GM19328 (cell line): ENCODE measurements around the gene DCXR.

ENCODE experiments used
- ATAC-seq: cut with Tn5 transposase; IDR thresholded peaks from one replicate; pipeline ENCODE4 v1.9.1; 2021; ENCODE audit warnings: mild to moderate bottlenecking, moderate library complexity; ENCODE audit not compliant: unreplicated experiment

The DCXR gene

DNA sequence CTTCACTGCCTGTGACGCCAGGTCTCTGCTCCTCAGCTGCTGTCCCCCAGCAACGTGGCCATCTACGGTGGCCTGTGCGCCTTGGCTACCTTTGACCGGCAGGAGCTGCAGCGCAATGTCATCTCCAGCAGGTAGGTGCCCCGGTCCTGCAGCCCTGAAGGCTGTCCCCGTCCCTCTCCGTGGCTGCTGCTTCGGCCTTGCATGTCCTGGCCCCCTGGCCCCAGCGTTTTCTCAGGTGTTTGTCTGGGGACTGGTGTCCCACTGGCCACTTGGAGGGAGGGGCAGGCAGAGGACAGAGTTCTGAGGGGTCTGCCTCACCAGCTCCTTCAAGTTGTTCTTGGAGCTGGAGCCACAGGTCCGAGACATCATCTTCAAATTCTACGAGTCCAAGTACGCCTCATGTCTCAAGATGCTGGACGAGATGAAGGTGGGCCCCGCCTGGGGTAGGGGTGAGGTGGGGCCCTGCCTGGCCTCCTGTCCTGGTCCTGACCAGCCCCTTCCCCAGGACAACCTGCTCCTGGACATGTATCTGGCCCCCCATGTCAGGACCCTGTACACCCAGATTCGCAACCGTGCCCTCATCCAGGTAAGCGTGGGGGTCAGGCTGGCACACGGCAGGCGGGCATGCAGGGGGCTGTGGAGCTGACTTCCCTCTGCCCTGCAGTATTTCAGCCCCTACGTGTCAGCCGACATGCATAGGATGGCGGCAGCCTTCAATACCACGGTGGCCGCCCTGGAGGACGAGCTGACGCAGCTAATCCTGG lies 18.6 kb upstream of the DCXR start:
- ATAC-seq, result no peak

DNA sequence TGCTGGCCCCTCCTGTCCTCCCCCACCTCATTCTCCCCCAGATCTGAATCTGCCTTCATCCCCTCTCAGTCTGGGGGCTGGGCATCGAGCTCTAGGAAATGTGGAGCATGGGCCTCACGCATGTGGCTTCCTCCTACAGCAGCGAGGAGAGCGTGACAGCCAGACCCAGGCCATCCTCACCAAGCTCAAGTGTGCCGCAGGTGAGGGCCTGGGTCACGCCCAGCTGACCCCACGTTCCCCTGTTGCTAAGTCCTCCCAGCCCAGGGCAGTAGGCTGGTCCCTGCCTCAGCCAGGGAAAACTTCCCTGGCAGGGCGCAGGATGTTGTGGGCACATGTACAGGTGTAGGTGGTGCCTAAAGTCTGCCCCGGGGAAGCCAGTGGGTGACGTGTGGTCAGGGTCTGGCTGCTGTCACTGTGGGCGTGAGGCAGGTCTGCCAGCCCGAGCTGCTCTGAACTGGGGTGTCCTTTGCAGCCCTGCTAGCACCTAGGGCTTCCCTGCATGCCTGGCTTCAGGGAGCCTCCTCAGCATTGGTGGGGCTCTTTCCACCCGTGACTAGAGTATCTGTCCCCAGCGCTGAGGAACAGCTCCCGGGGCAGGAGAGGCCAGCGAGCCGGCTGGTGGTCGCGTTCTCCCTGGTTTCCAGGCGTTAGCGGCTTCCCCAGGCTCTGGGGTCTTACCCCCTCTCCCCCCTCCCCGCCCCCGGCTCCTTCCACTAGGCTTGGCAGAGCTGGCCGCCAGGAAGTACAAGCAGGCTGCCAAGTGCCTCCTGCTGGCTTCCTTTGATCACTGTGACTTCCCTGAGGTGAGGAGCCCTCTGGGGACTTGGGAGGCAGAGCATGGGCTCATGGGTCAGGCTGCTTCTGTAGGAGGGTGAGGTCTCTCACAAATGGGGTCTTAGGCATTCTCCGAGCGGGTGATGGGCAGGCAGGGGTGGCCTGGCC lies 17.8 kb upstream of the DCXR start:
- ATAC-seq, result no peak

DNA sequence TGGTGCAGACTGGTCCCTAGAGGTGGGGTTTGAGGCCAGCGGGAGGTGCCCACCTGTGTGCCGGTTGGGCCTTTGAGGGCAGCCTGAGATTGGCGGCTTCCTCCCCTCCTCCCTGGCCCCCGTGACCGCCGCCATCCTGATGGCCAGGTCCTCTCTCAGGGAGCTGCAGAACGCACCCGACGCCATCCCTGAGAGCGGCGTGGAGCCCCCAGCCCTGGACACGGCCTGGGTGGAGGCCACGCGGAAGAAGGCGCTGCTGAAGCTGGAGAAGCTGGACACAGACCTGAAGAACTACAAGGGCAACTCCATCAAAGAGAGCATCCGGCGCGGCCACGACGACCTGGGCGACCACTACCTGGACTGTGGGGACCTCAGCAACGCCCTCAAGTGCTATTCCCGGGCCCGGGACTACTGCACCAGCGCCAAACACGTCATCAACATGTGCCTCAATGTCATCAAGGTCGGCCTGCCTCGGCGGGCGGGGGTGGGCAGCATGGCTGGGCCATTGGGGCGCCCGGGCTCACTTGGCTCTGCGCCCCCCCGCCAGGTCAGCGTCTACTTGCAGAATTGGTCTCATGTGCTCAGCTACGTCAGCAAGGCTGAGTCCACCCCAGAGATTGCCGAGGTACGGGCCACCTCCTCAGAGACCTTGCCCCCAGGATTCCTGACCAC lies 17.0 kb upstream of the DCXR start:
- ATAC-seq, result no peak

DNA sequence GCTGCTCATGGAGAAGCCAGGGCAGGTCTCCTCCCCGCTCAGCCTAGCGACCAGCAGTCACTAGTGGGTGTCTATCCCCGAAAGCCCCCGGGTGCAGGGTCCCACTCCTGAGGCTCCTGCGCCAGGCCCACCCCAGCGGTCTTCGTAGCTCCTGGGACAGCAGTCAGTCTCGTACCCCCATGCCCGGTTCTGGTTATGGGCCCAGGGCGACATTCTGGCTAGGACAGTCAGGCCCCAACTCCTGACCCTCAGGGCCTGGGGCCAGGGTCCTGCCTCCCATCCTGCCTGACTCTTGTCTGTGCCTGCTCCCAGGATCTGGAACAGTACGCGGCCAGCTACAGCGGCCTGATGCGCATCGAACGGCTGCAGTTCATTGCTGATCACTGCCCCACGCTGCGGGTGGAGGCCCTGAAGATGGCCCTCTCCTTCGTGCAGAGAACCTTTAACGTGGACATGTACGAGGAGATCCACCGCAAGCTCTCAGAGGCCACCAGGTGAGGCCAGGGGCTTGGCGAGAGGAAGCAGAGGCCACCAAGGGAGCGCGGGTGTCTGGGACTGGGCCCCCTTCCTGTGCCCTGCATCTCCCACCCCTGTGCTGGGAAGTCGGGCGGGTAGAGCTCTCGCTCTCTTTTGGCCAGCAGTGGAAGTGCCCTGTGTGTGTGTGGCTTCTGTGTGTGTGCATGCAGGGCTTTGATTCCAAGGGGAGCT lies 16.2 kb upstream of the DCXR start:
- ATAC-seq, result no peak

DNA sequence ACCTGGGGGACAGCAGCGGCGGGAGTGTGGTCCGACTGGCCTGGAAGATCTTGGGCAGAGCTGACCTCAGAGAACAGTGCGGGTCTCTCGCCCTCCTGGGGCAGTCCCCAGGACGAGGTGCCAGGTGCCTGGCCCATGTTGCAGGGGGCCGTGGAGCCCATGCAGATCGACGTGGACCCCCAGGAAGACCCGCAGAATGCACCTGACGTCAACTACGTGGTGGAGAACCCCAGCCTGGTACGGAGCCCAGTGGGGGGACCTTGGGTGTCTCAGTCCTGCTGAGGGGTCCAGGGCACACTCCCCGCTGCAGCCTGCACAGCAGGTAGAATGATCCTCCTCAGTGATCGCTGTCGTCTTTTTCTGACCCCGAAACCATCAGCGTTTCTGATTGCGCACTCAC lies 15.6 kb upstream of the DCXR start:
- ATAC-seq, result no peak

DNA sequence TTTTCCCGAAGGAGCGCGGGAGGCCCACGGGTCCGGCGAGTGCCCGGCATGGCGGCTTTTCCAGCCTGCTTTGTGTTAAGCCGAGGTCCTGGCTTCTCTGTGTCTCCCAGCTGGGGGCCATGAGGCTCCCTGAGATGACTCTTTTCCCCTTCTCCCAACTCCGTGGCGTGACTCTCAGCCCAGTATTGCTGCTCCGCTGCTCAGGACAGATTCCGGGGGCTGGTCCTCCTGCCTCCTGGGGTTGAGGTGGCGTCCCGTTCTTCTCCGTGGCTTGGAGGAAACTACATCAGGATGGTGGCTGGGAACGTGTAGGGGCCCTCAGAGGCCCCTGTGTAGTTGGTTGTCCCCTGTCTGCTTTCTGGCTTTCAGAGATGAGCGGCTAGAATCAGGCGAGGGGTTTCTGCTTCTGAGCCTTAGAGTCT lies 15.2 kb upstream of the DCXR start:
- ATAC-seq, result no peak

DNA sequence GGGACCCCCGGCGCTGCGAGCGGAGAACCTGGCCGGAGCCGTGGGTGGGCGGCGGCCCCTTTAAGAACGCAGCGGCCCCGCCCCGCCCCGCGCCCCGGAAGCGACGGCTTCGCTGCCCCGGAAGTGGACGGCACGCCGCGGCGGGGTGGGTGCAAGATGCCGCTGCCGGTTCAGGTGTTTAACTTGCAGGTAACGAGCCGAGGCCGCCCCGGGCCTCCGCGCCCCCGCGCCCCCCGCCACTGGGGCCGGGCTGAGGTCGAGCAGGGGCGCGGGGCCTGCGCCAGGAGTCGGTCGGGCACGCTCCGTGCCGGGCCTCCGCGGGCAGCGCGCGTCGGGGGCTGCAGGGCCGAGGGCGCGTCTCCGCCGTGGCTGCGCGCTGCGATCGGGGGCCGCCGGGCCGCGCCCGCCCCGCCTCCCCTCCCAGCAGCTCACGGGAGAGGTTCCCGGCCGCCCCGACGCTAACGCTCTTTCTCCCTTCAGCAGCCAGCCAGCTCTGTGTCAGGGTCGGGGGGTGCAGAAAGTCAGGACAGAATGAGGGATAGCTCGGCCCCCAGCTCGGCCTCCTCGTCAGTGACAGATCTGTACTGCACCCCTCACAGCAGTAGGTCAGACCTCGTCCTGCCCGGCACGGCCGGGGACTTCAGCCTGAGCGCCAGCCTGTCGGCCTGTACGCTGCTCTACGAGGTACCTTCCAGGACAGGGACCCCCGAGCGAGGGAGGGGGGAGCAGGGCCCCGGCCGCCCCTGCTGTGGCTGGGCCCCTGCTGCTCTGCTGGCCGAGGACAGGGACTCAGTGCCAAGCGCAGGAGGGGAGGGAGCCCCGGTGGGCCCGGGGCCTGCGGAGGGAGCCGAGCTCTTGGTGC lies 14.5 kb upstream of the DCXR start, which contains the start of the genes GPS1 and RFNG:
GPS1 (plus strand) TSS at position 123 of the 862 bp plus-strand sequence; CDS start at position 157, 34 bp downstream.
RFNG (minus strand) TSS at position 36 of the 862 bp plus-strand sequence. CDS start 45 bp downstream, outside the sequence.
- ATAC-seq, result peak; percentile 60

DNA sequence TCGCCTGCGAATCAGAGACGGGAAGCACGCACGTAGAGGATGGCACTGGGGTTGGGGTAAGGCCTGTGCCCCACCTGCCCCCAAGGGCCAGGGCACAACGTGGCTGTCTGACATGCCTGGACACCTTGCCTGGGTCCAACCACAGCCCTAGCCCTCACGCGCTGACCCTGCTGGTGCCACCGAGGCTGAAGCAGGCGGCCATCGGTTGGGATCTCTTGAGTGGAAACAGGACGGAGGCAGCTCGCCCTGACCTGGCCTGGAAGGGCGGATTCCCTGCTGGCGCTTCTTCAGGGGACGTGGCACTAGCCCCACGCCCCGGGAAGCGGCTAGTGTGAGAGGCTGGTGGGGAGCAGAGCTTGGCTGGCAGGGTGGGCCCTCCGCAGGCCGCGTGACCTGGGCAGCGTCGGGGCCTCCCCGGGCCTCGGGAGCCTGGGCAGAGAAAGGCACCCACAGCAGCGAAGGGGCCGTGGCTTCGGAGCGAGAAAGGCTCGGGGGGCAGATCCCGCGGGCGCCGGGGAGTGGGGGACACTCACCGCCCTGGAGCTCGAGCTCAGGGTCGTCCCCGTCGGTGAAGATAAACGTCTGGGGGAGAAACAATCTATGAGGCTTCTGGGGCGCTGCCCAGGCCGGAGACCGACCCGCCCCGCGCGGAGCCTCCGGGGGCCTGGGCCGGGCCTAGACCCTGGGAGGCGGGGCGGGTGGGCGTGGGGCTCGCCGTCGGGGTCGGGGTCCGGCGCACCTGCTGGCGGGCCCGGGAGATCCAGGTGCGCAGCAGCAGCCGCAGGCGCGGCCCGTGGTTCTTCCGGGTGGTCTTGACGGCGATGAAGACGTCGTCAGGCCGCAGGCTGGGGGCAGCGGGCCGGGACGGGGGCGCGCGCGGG lies 13.5 kb upstream of the DCXR start:
- no peak for ATAC-seq

DNA sequence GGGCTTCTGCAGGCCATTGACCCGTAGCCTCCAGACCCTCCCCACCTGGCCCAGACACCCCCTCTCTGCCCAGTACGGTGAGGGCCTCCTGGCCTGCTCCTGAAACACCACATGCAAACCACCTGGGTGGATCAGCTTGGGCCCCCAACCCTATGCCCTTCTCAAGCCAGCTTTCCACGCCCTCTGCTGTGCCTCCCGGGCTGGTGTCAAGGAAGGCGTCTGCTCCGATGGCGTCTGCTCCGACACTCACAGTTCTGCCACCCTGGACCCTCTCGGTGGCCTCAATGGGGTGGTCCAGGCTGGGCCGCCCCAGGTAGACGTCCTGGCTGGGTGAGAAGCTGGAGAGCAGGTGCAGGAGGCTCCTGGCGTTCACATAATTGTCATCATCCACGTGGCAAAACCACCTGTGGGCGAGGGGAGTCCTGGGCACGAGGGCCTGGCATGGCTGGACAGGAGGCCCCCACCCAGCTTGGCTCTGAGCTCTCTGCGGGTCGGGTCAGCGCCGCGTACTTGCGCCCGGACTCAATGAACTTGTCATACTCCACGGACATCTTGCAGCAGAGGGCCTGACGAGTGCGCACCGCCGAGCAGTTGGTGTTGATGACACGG lies 12.8 kb upstream of the DCXR start:
- ATAC-seq, result no peak

DNA sequence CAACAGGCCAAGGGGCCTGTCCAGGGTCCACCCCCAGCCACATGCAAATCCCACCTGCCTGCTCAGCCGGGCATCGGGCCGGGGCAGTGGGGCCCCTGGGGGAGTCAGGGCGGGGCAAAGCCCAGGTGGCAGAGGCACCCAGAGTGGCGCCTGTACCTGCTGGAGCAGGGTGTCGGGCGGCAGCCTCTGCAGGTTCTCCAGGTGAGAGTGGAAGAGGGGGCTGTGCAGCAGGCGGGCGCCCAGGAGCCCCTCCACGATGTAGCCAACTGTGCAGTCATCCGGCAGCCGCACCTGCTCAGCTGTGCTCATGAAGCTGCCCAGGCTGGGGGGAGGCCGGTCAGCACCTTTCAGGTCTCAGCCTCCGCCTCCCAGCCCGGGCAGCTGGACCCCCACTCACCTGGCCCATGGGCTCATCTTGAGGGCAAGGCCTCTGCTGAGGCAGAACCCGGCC lies 12.0 kb upstream of the DCXR start:
- no peak for ATAC-seq

DNA sequence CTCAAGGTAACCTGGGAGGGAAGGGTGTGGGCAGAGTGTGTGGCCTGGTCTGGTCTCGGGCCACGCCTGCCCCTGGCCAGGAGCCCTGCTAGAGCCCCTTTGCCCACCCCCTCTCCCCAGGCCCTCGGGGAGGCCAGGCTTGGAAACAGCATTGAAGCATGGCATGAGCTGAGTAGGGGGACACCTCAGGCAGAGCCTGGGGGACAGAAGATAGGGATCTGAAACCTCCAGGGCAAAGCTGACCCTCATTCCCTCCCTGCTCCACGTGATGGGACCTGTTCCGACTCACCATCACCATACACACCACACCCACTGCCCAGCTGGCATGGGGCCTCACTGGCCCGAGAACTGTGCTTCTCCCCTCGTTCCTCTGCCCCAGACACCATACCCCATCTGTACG lies 11.6 kb upstream of the DCXR start:
- ATAC-seq, result no peak

DNA sequence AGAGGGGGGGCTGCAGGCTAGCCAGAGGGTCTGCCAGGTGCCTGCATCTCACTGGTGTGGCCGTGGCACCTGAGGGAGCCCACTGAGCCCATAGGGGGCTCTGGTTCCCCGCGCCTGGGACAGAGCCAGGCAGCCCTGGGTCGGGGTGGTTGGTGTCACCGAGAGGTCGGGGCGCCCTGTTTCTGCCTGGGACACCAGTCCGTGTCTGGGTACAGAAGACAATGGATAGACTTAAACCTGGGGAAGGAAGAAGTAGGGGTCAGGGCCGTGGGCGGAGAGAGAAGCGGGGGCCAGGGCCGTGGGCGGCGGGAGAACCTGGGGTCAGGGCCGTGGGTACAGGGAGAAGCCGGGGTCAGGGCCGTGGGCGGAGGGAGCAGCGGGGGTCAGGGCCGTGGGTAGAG lies 11.1 kb upstream of the DCXR start:
- ATAC-seq, result no peak

DNA sequence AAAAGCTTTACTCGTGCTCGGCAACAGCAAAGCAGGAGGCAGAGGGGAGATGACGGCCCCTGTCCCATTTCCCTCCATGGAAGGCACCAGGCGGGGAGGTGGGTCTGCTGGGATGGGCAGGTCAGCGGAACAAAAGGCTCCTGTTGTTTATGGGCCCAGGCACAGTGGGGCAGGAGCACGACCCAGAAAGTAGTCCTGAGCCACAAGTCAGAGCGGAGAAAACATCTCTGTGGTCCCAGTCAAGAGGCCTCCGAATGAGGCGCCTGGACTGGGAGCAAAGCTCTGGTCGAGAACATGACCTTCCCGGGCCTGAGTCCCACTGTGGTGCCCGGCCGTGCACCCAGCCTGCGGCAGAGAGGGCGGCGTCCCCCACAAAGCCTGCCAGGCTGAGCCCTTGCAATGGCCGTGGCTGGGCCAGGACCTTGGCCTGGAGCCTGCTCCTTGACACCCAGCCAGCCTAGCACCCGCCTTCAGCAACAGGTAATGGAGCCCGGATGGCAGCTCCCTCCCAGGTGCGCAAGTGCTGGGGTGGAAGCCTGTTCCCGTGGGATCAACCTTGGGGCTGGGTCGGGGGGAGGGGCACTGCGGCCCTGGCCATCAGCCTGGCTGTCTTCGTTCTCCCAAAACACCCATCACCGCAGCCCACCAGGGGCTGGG lies 10.5 kb upstream of the DCXR start:
- no peak for ATAC-seq

DNA sequence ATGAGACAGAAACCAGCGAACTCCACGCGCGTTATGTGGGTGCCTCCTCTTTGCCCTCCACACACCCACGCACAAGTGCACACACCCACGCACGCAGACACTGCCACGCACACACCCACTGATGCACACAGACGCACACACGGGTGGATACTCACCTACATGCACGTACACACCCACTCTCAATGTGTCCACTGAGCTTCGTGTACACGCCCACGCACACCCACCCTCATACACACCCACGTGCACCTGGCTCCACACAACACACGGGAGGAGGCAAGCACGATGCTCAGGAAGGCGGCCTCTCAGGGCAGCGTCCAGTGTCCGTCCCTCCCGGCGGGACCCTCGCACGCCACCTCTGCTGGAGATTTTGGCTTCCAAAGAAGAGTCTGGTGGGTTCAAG lies 9.9 kb upstream of the DCXR start:
- no peak for ATAC-seq

DNA sequence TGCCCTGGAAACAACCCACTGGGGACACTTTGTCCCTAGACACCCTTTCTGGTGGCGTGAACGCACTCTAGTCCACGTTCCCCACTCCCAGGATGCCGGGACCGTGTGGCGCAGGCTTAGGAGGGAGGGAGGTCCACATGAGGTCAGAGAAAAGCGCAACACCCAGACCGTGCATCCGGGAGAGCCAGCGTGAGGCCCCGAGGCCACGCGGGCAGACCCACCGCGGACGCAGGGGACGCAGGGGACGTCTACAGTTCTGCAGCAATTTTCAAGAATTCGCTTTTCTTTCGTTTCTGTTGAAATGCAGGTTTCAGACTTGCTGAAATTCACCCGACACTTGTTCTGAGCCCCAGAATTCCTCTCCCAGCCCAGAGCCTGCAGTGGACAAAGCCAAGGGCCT lies 9.4 kb upstream of the DCXR start:
- ATAC-seq, result no peak

DNA sequence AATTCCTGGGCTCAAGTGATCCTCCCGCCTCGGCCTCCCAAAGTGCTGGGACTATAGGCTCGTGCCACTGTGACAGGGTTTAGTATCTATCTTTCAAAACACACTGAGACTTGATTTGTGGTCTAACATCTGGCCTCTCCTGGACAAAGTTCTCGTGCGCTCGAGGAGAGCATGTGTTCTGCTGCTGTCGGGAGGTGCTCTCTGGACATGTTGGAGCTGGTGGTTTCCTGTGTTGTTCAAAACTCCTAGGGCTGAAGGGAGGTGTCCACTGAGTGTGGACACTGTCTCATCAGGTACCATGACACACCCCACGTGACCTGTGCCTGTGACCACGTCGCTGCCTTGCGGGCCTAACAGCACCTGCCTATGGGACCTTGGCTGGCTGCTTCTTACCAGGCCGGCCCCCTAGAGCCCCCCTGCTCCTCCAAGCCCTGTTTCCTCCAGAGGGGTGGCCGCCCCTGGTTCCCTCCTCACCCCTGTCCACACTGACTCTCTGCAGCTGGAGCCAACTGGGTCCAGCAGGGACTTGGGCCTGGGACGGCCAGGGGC lies 8.5 kb upstream of the DCXR start:
- ATAC-seq, result no peak

DNA sequence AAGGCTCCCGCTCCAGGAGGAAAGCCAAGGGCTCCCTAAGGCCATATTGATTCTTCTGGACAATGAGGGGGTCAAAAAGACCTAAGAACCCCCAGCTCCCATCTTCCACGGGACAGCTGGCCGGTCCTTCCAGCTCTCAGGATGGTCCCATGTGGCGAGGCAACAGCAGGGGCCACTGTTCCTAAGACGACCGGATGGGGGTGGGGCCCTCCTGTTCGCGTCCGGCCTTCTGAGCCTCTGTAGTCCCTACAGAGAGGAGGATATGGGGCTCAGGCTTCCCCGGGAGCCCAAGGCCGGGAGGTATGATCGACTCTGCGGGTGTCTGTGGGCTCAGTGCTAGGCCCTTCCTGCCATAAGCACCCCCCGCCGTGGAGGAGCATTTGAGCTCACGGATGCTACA lies 6.0 kb upstream of the DCXR start:
- ATAC-seq, result no peak
